Measurements from ENCODE around the gene DDAH1. TPM values are rescaled to one million over a fixed set of nuclear protein-coding genes. Genes with fewer than 3 reads are reported as not detected.

Gene DDAH1
- polyA plus RNA-seq, 1 donor from 2014 or later: 42.7 TPM

DNA sequence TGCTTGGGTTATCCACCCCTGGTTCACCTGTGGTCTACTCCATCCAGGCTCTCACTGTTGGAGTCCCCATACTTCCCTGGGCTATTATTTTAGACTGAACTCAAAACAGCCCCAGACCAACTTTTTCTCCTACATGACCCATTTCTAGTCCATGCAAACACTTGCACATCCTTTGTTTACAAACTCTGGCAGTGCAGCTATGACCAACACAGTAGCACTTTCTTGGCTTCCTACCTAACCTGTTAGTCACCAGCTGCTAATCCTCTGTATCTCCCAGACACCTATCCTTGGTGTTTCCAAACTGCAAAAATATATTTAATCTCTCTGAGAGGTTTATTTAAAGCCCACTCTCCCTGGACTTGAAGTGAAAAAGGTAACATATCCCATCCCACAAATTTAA, 90.8 kb downstream of the DDAH1 start (continued):
- no peak for TF ChIP-seq EP300 (conservative IDR thresholded peaks at IDR 0.05; ENCODE audit: poor library complexity, severe bottlenecking)
- no peak for TF ChIP-seq POLR2AphosphoS5 (IDR thresholded peaks at IDR 0.05)

GRCh38 chr1:85373378-85373708, 91.6 kb downstream of the DDAH1 start:
- Histone ChIP-seq H2AFZ (ENCODE audit: low read depth, low read length) (no peak overlapping the region), H3K79me2 (replicated peaks; ENCODE audit: insufficient read depth, low read length) (peaks cover 29% of the 10 kb centered on the region), H3K9me2 (ENCODE audit: insufficient read depth, low read length) (no peaks in the 10 kb centered on the region), H4K20me1 (ENCODE audit: insufficient read depth) (no peaks in the 10 kb centered on the region), H3F3A (ENCODE audit: insufficient read depth, low read length, poor library complexity, severe bottlenecking) (no peaks in the 10 kb centered on the region), H3K9ac (ENCODE audit: low read length) (no peak overlapping the region), H3K9me3 (ENCODE audit: low read length) (no peaks in the 10 kb centered on the region), H3K27ac (ENCODE audit: low read length) (no peak overlapping the region), H3K4me3 (ENCODE audit: low read length) (no peak overlapping the region), H3K36me3 (ENCODE audit: insufficient read depth, low read length) (no peaks in the 10 kb centered on the region), H3K4me2 (ENCODE audit: low read length) (no peak overlapping the region), H3K27me3 (ENCODE audit: insufficient read depth, low read depth, low read length) (no peaks in the 10 kb centered on the region)
- no peak for TF ChIP-seq RAD21 (conservative IDR thresholded peaks at IDR 0.05)

GRCh38 chr1:85372683-85373377, 92.1 kb downstream of the DDAH1 start:
- Histone ChIP-seq H3K4me2 (ENCODE audit: low read length) (no peak overlapping the region), H3K79me2 (replicated peaks; ENCODE audit: insufficient read depth, low read length) (peaks cover 26% of the 10 kb centered on the region), H4K20me1 (ENCODE audit: insufficient read depth) (no peaks in the 10 kb centered on the region), H3K36me3 (ENCODE audit: insufficient read depth, low read length) (no peaks in the 10 kb centered on the region), H2AFZ (ENCODE audit: low read depth, low read length) (no peak overlapping the region), H3K9ac (ENCODE audit: low read length) (no peak overlapping the region), H3K27me3 (ENCODE audit: insufficient read depth, low read depth, low read length) (no peaks in the 10 kb centered on the region), H3K27ac (ENCODE audit: low read length) (no peak overlapping the region), H3K9me3 (ENCODE audit: low read length) (no peaks in the 10 kb centered on the region), H3F3A (ENCODE audit: insufficient read depth, low read length, poor library complexity, severe bottlenecking) (no peaks in the 10 kb centered on the region), H3K4me3 (ENCODE audit: low read length) (no peak overlapping the region), H3K9me2 (ENCODE audit: insufficient read depth, low read length) (no peaks in the 10 kb centered on the region)
- no peak for TF ChIP-seq MXI1 (conservative IDR thresholded peaks at IDR 0.05; ENCODE audit: poor library complexity, severe bottlenecking)
- no peak for TF ChIP-seq CTCF (IDR thresholded peaks at IDR 0.05; ENCODE audit: poor library complexity, severe bottlenecking)
- TF ChIP-seq TAF1 (IDR thresholded peaks at IDR 0.05; ENCODE audit: low read depth): no peak
- no peak for TF ChIP-seq RAD21 (conservative IDR thresholded peaks at IDR 0.05)

DNA sequence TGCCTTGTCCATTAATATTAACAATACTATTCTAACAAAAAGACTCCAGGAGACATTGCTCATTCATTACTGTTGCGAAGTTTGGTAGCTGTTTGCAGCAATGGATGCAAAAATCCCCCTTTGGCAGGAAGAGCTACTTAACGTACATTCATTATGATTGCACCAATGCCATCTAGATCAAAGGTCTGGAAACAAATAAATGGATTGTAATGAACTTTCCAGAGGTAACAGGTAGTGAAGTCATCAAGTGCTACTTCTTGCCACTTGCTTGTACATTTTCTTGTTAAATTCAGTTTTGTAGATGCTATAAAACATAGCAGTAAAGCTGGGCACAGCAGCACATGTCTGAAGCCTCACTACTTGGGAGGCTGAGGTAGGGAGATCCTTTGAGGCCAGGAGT, 93.9 kb downstream of the DDAH1 start:
- Histone ChIP-seq H3K27me3 (ENCODE audit: insufficient read depth, low read depth, low read length) (no peaks in the 10 kb centered on the region), H3K36me3 (ENCODE audit: insufficient read depth, low read length) (no peaks in the 10 kb centered on the region), H3K4me2 (ENCODE audit: low read length) (no peak overlapping the region), H3K4me3 (ENCODE audit: low read length) (no peak overlapping the region), H3K9me3 (ENCODE audit: low read length) (no peaks in the 10 kb centered on the region), H3K9me2 (ENCODE audit: insufficient read depth, low read length) (no peaks in the 10 kb centered on the region), H3K27ac (ENCODE audit: low read length) (no peak overlapping the region), H4K20me1 (ENCODE audit: insufficient read depth) (no peaks in the 10 kb centered on the region), H3K9ac (ENCODE audit: low read length) (no peak overlapping the region), H3F3A (ENCODE audit: insufficient read depth, low read length, poor library complexity, severe bottlenecking) (no peaks in the 10 kb centered on the region), H3K79me2 (replicated peaks; ENCODE audit: insufficient read depth, low read length) (peaks cover 33% of the 10 kb centered on the region), H2AFZ (ENCODE audit: low read depth, low read length) (no peak overlapping the region)
- TF ChIP-seq CTCF (IDR thresholded peaks at IDR 0.05; ENCODE audit: poor library complexity, severe bottlenecking) (no peak), REST (IDR thresholded peaks at IDR 0.05; ENCODE audit: borderline replicate concordance) (no peak), EP300 (conservative IDR thresholded peaks at IDR 0.05; ENCODE audit: poor library complexity, severe bottlenecking) (no peak), POLR2AphosphoS5 (IDR thresholded peaks at IDR 0.05) (no peak), SMC3 (conservative IDR thresholded peaks at IDR 0.05; ENCODE audit: poor library complexity) (no peak), MXI1 (conservative IDR thresholded peaks at IDR 0.05; ENCODE audit: poor library complexity, severe bottlenecking) (no peak), EZH2 (IDR thresholded peaks at IDR 0.05; ENCODE audit: borderline replicate concordance, insufficient read depth, low read length, poor library complexity, severe bottlenecking) (no peak), RAD21 (conservative IDR thresholded peaks at IDR 0.05) (no peak), TAF1 (IDR thresholded peaks at IDR 0.05; ENCODE audit: low read depth) (no peak)

All from neural cell (in vitro differentiated cells).